H1 (cell line): ENCODE measurements around the gene PEX1. TPM values are rescaled to one million over a fixed set of nuclear protein-coding genes. Genes with fewer than 3 reads are reported as not detected.

ENCODE experiments used
- CTCF ChIA-PET: fragments of 300-600 bp; sonication (Branson Sonifier 250); formaldehyde crosslinking; loops from one replicate; lab custom pipeline; 2021; ENCODE audit not compliant: partially characterized antibody; lab: Charles Lee
- POLR2A ChIA-PET: fragments of 300-600 bp; sonication (Branson Sonifier 250); formaldehyde crosslinking; loops from one replicate; lab custom pipeline; 2021; ENCODE audit warnings: inconsistent platforms; ENCODE audit not compliant: partially characterized antibody; lab: Charles Lee
- DNase-seq, 2 experiments: peaks; one replicate each; pipeline versions ENCODE4 v3.0.0 to v3.0.0-alpha.2; 2010 to 2022; ENCODE audit warnings: low spot score in 2 of 2, low read depth in 1 of 2, mixed read lengths in 1 of 2
- FAIRE-seq: peaks from 2 replicates; lab custom pipeline; 2011; peaks lifted over from hg19 to GRCh38; lab: Jason Lieb, UNC
- H2AFZ ChIP-seq: 2 replicates; pipeline ENCODE4 v1.8.1; 2012; ENCODE audit warnings: low read length, inconsistent platforms
- H2AK5ac ChIP-seq: 2 replicates; pipeline ENCODE4 v1.6.1; 2013; ENCODE audit warnings: low read depth, low read length
- H2BK120ac ChIP-seq: replicated peaks from 2 replicates; pipeline ENCODE3; 2013; ENCODE audit warnings: low read depth, low read length, inconsistent platforms
- H2BK12ac ChIP-seq: 2 replicates; pipeline ENCODE4 v1.6.1; 2013; ENCODE audit warnings: low read depth, low read length
- H2BK15ac ChIP-seq: 2 replicates; pipeline ENCODE4 v1.6.1; 2013; ENCODE audit warnings: low read length
- H2BK20ac ChIP-seq: 2 replicates; pipeline ENCODE4 v1.6.1; 2013; ENCODE audit warnings: low read length
- H2BK5ac ChIP-seq: 2 replicates; pipeline ENCODE4 v1.6.1; 2013; ENCODE audit warnings: low read depth, low read length
- H3K14ac ChIP-seq: 2 replicates; pipeline ENCODE4 v1.6.1; 2013; ENCODE audit warnings: inconsistent platforms; ENCODE audit not compliant: insufficient read length
- H3K18ac ChIP-seq: 2 replicates; pipeline ENCODE4 v1.6.1; 2013; ENCODE audit warnings: low read length; ENCODE audit errors: extremely low read depth
- H3K23ac ChIP-seq: 2 replicates; pipeline ENCODE4 v1.6.1; 2013; ENCODE audit warnings: inconsistent platforms; ENCODE audit not compliant: insufficient read length
- H3K23me2 ChIP-seq: 2 replicates; pipeline ENCODE4 v1.6.1; 2013; ENCODE audit warnings: low read depth, low read length
- H3K27ac ChIP-seq: 2 replicates; pipeline ENCODE4 v1.6.1; 2011; ENCODE audit warnings: low read depth, low read length, inconsistent platforms
- H3K27me3 ChIP-seq, 4 experiments: replicated peaks in 1 of 4; 1 replicate in 1 of 4; 2 replicates in 3 of 4; pipeline versions ENCODE4 v1.6.1 to v1.8.1; 2011 to 2013; ENCODE audit warnings: low read length in 3 of 4, mild to moderate bottlenecking in 3 of 4, inconsistent platforms in 2 of 4, mixed read lengths in 2 of 4, moderate library complexity in 1 of 4; ENCODE audit not compliant: control insufficient read depth in 3 of 4, insufficient read depth in 3 of 4; ENCODE audit errors: extremely low read depth in 1 of 4
- H3K36me3 ChIP-seq, 4 experiments: 2 replicates each; pipeline versions ENCODE4 v1.6.1 to v1.8.1; 2011 to 2013; ENCODE audit warnings: mild to moderate bottlenecking in 4 of 4, low read length in 3 of 4, moderate library complexity in 2 of 4, control low read depth in 1 of 4, inconsistent platforms in 1 of 4; ENCODE audit not compliant: insufficient read depth in 4 of 4, control insufficient read depth in 2 of 4
- H3K4ac ChIP-seq: replicated peaks from 2 replicates; pipeline ENCODE3; 2013; ENCODE audit warnings: low read length, low read depth, mixed read lengths, inconsistent platforms; ENCODE audit not compliant: insufficient read length
- H3K4me1 ChIP-seq, 4 experiments: replicated peaks in 1 of 4; 1 replicate in 1 of 4; 2 replicates in 3 of 4; pipeline versions ENCODE4 v1.6.1 to v1.8.1; 2011 to 2013; ENCODE audit warnings: low read length in 3 of 4, inconsistent platforms in 2 of 4, mixed read lengths in 1 of 4; ENCODE audit not compliant: insufficient read depth in 4 of 4, control insufficient read depth in 3 of 4
- H3K4me2 ChIP-seq, 2 experiments: 2 replicates each; pipeline versions ENCODE4 v1.6.1 to v1.8.1; 2011 to 2013; ENCODE audit warnings: low read depth in 2 of 2, low read length in 2 of 2, control low read depth in 1 of 2, inconsistent platforms in 1 of 2, mild to moderate bottlenecking in 1 of 2; ENCODE audit not compliant: insufficient read depth in 1 of 2
- H3K4me3 ChIP-seq, 4 experiments: fragments of 200-600, 300-600 bp in 1 of 4; sonication (generic), shearing (Covaris generic), sonication (Bioruptor Twin) in 1 of 4; 2 replicates each; pipeline versions ENCODE4 v1.5.1 to v1.8.1; 2011 to 2016; ENCODE audit warnings: low read length in 4 of 4, low read depth in 3 of 4, control low read depth in 2 of 4, inconsistent platforms in 2 of 4, mild to moderate bottlenecking in 2 of 4, mixed read lengths in 1 of 4, moderate library complexity in 1 of 4; ENCODE audit not compliant: insufficient read depth in 2 of 4; ENCODE audit errors: extremely low read depth in 1 of 4
- H3K56ac ChIP-seq: replicated peaks from 2 replicates; pipeline ENCODE3; 2013; ENCODE audit warnings: low read depth, mild to moderate bottlenecking, mixed read lengths, low read length, inconsistent platforms; ENCODE audit not compliant: insufficient read length
- H3K79me1 ChIP-seq: 2 replicates; pipeline ENCODE4 v1.6.1; 2013; ENCODE audit warnings: low read depth, low read length, control low read depth
- H3K79me2 ChIP-seq, 2 experiments: 2 replicates each; pipeline versions ENCODE4 v1.6.1 to v1.8.1; 2012 to 2013; ENCODE audit warnings: low read length in 2 of 2, mild to moderate bottlenecking in 2 of 2, inconsistent platforms in 1 of 2; ENCODE audit not compliant: insufficient read depth in 2 of 2, control insufficient read depth in 1 of 2
- H3K9ac ChIP-seq, 4 experiments: replicated peaks in 1 of 4; 1 replicate in 1 of 4; 2 replicates in 3 of 4; pipeline versions ENCODE4 v1.6.1 to v1.8.1; 2011 to 2013; ENCODE audit warnings: low read depth in 3 of 4, low read length in 3 of 4, control low read depth in 2 of 4, mild to moderate bottlenecking in 2 of 4, moderate library complexity in 2 of 4, inconsistent platforms in 1 of 4; ENCODE audit errors: extremely low read depth in 1 of 4
- H3K9me3 ChIP-seq, 2 experiments: 2 replicates each; pipeline versions ENCODE4 v1.6.1 to v1.8.1; 2012 to 2013; ENCODE audit warnings: mild to moderate bottlenecking in 2 of 2, moderate library complexity in 2 of 2, control low read depth in 1 of 2, inconsistent platforms in 1 of 2, low read depth in 1 of 2, low read length in 1 of 2, mixed read lengths in 1 of 2; ENCODE audit not compliant: insufficient read depth in 2 of 2
- H4K20me1 ChIP-seq, 2 experiments: replicated peaks in 1 of 2; 2 replicates each; pipeline versions ENCODE3 to v1.8.1; 2011 to 2013; ENCODE audit warnings: inconsistent platforms in 2 of 2, low read length in 2 of 2, mild to moderate bottlenecking in 1 of 2; ENCODE audit not compliant: insufficient read depth in 2 of 2, control insufficient read depth in 1 of 2
- H4K5ac ChIP-seq: 2 replicates; pipeline ENCODE4 v1.6.1; 2013; ENCODE audit warnings: low read length, low read depth, mixed read lengths, inconsistent platforms; ENCODE audit not compliant: insufficient read length
- H4K8ac ChIP-seq: 2 replicates; pipeline ENCODE4 v1.8.0; 2013; ENCODE audit warnings: mild to moderate bottlenecking, moderate library complexity, low read length, inconsistent platforms; ENCODE audit not compliant: insufficient read depth; ENCODE audit errors: extremely low read depth
- H4K91ac ChIP-seq: replicated peaks from 2 replicates; pipeline ENCODE3; 2013; ENCODE audit warnings: low read length, mixed read lengths, inconsistent platforms; ENCODE audit not compliant: insufficient read length
- POLR2AphosphoS5 ChIP-seq: IDR thresholded peaks from 2 replicates; pipeline ENCODE4 v1.6.1; 2011; ENCODE audit warnings: low read depth, low read length
- RFX5 ChIP-seq: IDR thresholded peaks from 2 replicates; pipeline ENCODE4 v1.6.1; 2011; ENCODE audit warnings: low read depth, low read length, improper control_type of control experiment, borderline replicate concordance
- WGBS, 2 experiments: shearing (Covaris generic) in 1 of 2; methylation state at CpG; one replicate each; pipeline versions ENCODE4 v1.1.6 to v1.1.7; 2013 to 2015; ENCODE audit warnings: low lambda C conversion rate in 2 of 2, mixed read lengths in 2 of 2, inconsistent platforms in 1 of 2, low coverage in 1 of 2, missing lambda C conversion rate in 1 of 2; ENCODE audit not compliant: insufficient replicate concordance in 2 of 2, insufficient coverage in 1 of 2, insufficient read length in 1 of 2; ENCODE audit errors: extremely low coverage in 1 of 2, missing lambda C conversion rate in 1 of 2; 5-methylcytosine and 5-hydroxymethylcytosine counted together
- polyA plus RNA-seq, 7 experiments: library from polyadenylated mRNA; depleted of rRNA in 3 of 7; stranded (reverse) in 5 of 7; unstranded in 2 of 7; fragments of >200 nt in 5 of 7; fragments of 200-250 nt in 2 of 7; gene quantifications; 1 replicate in 5 of 7; 2 replicates in 1 of 7; 4 replicates in 1 of 7; pipeline versions ENCODE4 v1.2.1 to v1.2.3, GENCODE V29; 2011 to 2013; ENCODE audit warnings: missing spikeins in 2 of 7, mixed read lengths in 2 of 7
- total RNA-seq: library from RNA; stranded (reverse); fragmentation: NEBNext Ultra II Directional; extraction: Animal tissue kit (Norgen Biotek cat#: 25700); gene quantifications from 2 replicates; pipeline ENCODE4 v1.2.1, GENCODE V29; 2021

PEX1 gene
- total and polyA plus RNA-seq, 2 of the 8 experiments (the other 6 are each of a cell fraction or from before 2014, with no cell fraction given): 16.4 to 23.9 TPM

DNA sequence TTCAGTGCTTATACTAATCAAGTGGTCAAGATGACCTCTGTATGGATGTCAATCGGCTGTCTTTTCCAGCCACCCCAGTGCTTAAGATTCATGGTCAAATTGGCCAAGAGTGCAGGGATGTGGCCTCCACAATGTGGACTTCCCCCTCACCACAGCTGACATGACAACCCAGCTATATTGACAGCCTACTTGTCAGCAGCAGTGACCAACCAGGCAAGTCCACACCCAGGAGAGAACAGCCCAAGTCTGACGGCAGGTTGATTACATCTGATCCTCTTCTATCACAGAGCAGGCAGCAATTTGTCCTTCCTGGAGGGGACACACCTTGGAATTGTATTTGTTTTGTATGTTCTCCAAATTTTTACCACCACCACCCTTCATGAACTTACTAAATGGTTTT is 42.3 kb downstream of the PEX1 start:
- Histone ChIP-seq H3K4ac (no peak overlapping the region), H3K23me2 (no peaks in the 10 kb centered on the region), H4K20me1 (no peaks in the 10 kb centered on the region), H2BK20ac (no peak overlapping the region), H3K36me3 (peaks cover 0 to 40% (median 12%) of the 10 kb centered on the region in 4 experiments; a peak in 5 of 8 replicates), H3K27ac (no peak overlapping the region), H3K79me1 (no peaks in the 10 kb centered on the region), H3K56ac (no peak overlapping the region), H3K27me3 (no peaks in the 10 kb centered on the region), H4K5ac (no peak overlapping the region), H3K23ac (no peak overlapping the region), H3K9me3 (no peaks in the 10 kb centered on the region), H2BK120ac (no peak overlapping the region), H3K18ac (no peak overlapping the region), H3K4me1 (no peaks in the 10 kb centered on the region), H3K14ac (no peak overlapping the region), H2BK5ac (no peak overlapping the region), H2AFZ (no peak overlapping the region), H3K4me3 (no peak overlapping the region), H2BK15ac (no peak overlapping the region), H2AK5ac (no peak overlapping the region), H4K8ac (no peak overlapping the region), H3K9ac (no peak overlapping the region), H3K79me2 (no peaks in the 10 kb centered on the region), H3K4me2 (no peak overlapping the region), H4K91ac (no peak overlapping the region), H2BK12ac (no peak overlapping the region)
- FAIRE-seq (no peak), DNase-seq (no peak)
- CTCF ChIA-PET: interaction anchor here (0.7 to 1.4 kb wide), 3 partner anchors 62 to 629 kb away, joined by 3 read pairs; no protein-coding TSS in a partner anchor
- no peak for TF ChIP-seq RFX5
- TF ChIP-seq POLR2AphosphoS5: peak; percentile 28; the same call in 1 of the 2 replicates
- POLR2A ChIA-PET: no interaction called here
- WGBS, 2 experiments: 88% methylated on average over 2 of the region's 2 CpGs; no CpG with 5 or more reads in 1 of the 2 experiments
